GM18517 (cell line): ENCODE measurements around the gene THUMPD1.
"Not testable (repeated sequence)": the region's sequence is repeated elsewhere in the genome, so short reads cannot be mapped to it uniquely, and the experiment has no call there.

ENCODE experiments used
- ATAC-seq: cut with Tn5 transposase; IDR thresholded peaks from one replicate; pipeline ENCODE4 v1.9.1; 2021; ENCODE audit warnings: mild to moderate bottlenecking, moderate library complexity; ENCODE audit not compliant: unreplicated experiment

The THUMPD1 gene

GRCh38 chr16:20696618-20697017 is 45.0 kb downstream of the THUMPD1 start:
- no peak for ATAC-seq

GRCh38 chr16:20695024-20695423 is 46.6 kb downstream of the THUMPD1 start:
- no peak for ATAC-seq

GRCh38 chr16:20694096-20694495 is 47.5 kb downstream of the THUMPD1 start:
- ATAC-seq, result not testable (repeated sequence)

- ATAC-seq, result no peak
These were observed 52.0 kb downstream of the THUMPD1 start for GRCh38 chr16:20689668-20690067.

- ATAC-seq, result no peak
These were observed 57.8 kb downstream of the THUMPD1 start for GRCh38 chr16:20683812-20684211.
